ENCODE data around the gene ADPRHL1. TPM values are rescaled to one million over a fixed set of nuclear protein-coding genes. Genes with fewer than 3 reads are reported as not detected.

Gene ADPRHL1
- total RNA-seq, 3 donors from 2014 or later (not counting 1 experiment from before 2014, with no cell fraction given), result 0.56 to 0.93 (median 0.72) TPM

GRCh38 chr13:113483504-113484293, 30.4 kb upstream of the ADPRHL1 start:
- H3K27ac Mint-ChIP-seq, result no peak overlapping the region
- peaks cover 14% of the 10 kb centered on the region for H3K36me3 ChIP-seq (ENCODE audit: control insufficient read depth, insufficient read depth, low read length)
- no peaks in the 10 kb centered on the region for H3K9me3 Mint-ChIP-seq
- H3K4me1 ChIP-seq (ENCODE audit: control insufficient read depth, insufficient read depth, low read length), result no peaks in the 10 kb centered on the region
- peaks cover 16 to 20% of the 10 kb centered on the region in 2 donors for H3K4me1 Mint-ChIP-seq
- H3K9me3 ChIP-seq (ENCODE audit: control insufficient read depth, insufficient read depth, low read length), result no peaks in the 10 kb centered on the region
- intact Hi-C loops (cut with micrococcal nuclease), result no loop called here
- ATAC-seq (no peak), DNase-seq (no peak)
- TF ChIP-seq CTCF (IDR thresholded peaks at IDR 0.05), result no peak
- no peaks in the 10 kb centered on the region for H3K27me3 ChIP-seq (ENCODE audit: control insufficient read depth, insufficient read depth, low read length)
- 94% methylated on average over 36 of the region's 36 CpGs for WGBS (ENCODE audit: insufficient coverage)
- H3K4me3 Mint-ChIP-seq, result no peak overlapping the region
- H3K27me3 Mint-ChIP-seq (ENCODE audit: low read depth in 2 of 2), result no peaks in the 10 kb centered on the region
- H3K4me3 ChIP-seq (ENCODE audit: low read length), result no peak overlapping the region
- no peak overlapping the region for H3K27ac ChIP-seq (ENCODE audit: low read length)
- no peaks in the 10 kb centered on the region for H3K36me3 Mint-ChIP-seq

- Mint-ChIP-seq H3K4me1 (peaks cover 10 to 15% of the 10 kb centered on the region in 2 donors), H3K27me3 (ENCODE audit: low read depth in 2 of 2) (no peaks in the 10 kb centered on the region), H3K9me3 (no peaks in the 10 kb centered on the region), H3K4me3 (no peak overlapping the region), H3K27ac (no peak overlapping the region), H3K36me3 (peaks cover 2% of the 10 kb centered on the region)
- no peak overlapping the region for H3K27ac ChIP-seq (ENCODE audit: low read length)
- no peak for TF ChIP-seq CTCF (IDR thresholded peaks at IDR 0.05)
- H3K4me1 ChIP-seq (ENCODE audit: control insufficient read depth, insufficient read depth, low read length), result no peaks in the 10 kb centered on the region
- peaks cover 15% of the 10 kb centered on the region for H3K36me3 ChIP-seq (ENCODE audit: control insufficient read depth, insufficient read depth, low read length)
- no peaks in the 10 kb centered on the region for H3K27me3 ChIP-seq (ENCODE audit: control insufficient read depth, insufficient read depth, low read length)
- intact Hi-C loops (cut with micrococcal nuclease), result no loop called here
- H3K9me3 ChIP-seq (ENCODE audit: control insufficient read depth, insufficient read depth, low read length), result no peaks in the 10 kb centered on the region
- no peak overlapping the region for H3K4me3 ChIP-seq (ENCODE audit: low read length)
- DNase-seq (no peak), ATAC-seq (no peak)
- 98% methylated on average over 7 of the region's 7 CpGs for WGBS (ENCODE audit: insufficient coverage)
Measured at GRCh38 chr13:113483081-113483480, 29.8 kb upstream of the ADPRHL1 start.

- no peaks in the 10 kb centered on the region for H3K27me3 ChIP-seq (ENCODE audit: control insufficient read depth, insufficient read depth, low read length)
Measured at GRCh38 chr13:113479179-113479578, 25.9 kb upstream of the ADPRHL1 start.

More at GRCh38 chr13:113479179-113479578, 25.9 kb upstream of the ADPRHL1 start:
- 100% methylated on average over 3 of the region's 4 CpGs for WGBS (ENCODE audit: insufficient coverage)
- no peak for TF ChIP-seq CTCF (IDR thresholded peaks at IDR 0.05)
- ATAC-seq, result no peak
- Histone ChIP-seq H3K4me1 (ENCODE audit: control insufficient read depth, insufficient read depth, low read length) (no peaks in the 10 kb centered on the region), H3K27ac (ENCODE audit: low read length) (no peak overlapping the region), H3K36me3 (ENCODE audit: control insufficient read depth, insufficient read depth, low read length) (peaks cover 23% of the 10 kb centered on the region), H3K4me3 (ENCODE audit: low read length) (no peak overlapping the region), H3K9me3 (ENCODE audit: control insufficient read depth, insufficient read depth, low read length) (no peaks in the 10 kb centered on the region)
- intact Hi-C loops (cut with micrococcal nuclease), result no loop called here
- no peaks in the 10 kb centered on the region for H3K9me3 Mint-ChIP-seq
- no peaks in the 10 kb centered on the region for H3K4me1 Mint-ChIP-seq
- DNase-seq, result no peak
- H3K36me3 Mint-ChIP-seq, result peaks cover 7% of the 10 kb centered on the region
- H3K27me3 Mint-ChIP-seq (ENCODE audit: low read depth in 2 of 2), result no peaks in the 10 kb centered on the region
- no peak overlapping the region for H3K27ac Mint-ChIP-seq
- no peak overlapping the region for H3K4me3 Mint-ChIP-seq

All from natural killer cell (primary cell).